ENCODE data around the gene ZNF782. TPM values are rescaled to one million over a fixed set of nuclear protein-coding genes. Genes with fewer than 3 reads are reported as not detected.

The ZNF782 gene
- total and polyA plus RNA-seq, 2 of the 8 experiments (the other 6 are each of a cell fraction or from before 2014, with no cell fraction given): 1.4 to 7.4 TPM

DNA sequence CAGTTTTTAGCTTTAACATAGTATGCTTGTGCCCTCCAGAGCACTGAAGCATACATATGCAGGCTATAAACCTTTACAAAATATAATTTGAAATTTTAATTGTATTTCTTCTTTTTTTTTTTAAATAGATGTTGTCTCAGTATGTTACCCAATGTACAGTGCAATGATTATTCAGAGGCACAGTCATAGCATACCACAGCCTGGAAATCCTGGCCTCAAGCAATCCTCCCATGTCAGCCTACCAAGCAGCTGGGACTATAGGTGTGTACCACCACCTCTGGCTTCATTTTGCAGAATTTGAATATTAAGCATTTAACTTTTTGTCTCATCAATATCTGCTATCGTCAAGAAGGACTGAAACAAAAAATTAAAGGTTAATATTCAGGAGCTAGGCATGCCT lies 16.9 kb upstream of the ZNF782 start:
- no peak for FAIRE-seq
- no peak overlapping the region for H4K8ac ChIP-seq (ENCODE audit: extremely low read depth, insufficient read depth, low read length)
- no peaks in the 10 kb centered on the region for H3K36me3 ChIP-seq (ENCODE audit: control insufficient read depth in 2 of 4, insufficient read depth in 4 of 4, low read length in 3 of 4)
- no peak overlapping the region for H4K5ac ChIP-seq (ENCODE audit: insufficient read length, low read depth, low read length)
- H3K9ac ChIP-seq (replicated peaks in 1 of 4; ENCODE audit: extremely low read depth in 1 of 4, low read depth in 3 of 4, low read length in 3 of 4): no peak overlapping the region
- H3K4me3 ChIP-seq (ENCODE audit: extremely low read depth in 1 of 4, insufficient read depth in 2 of 4, low read depth in 3 of 4, low read length in 4 of 4): no peak overlapping the region
- H2BK120ac ChIP-seq (replicated peaks; ENCODE audit: low read depth, low read length): no peak overlapping the region
- H3K27me3 ChIP-seq (replicated peaks in 1 of 4; ENCODE audit: control insufficient read depth in 3 of 4, extremely low read depth in 1 of 4, insufficient read depth in 3 of 4, low read length in 3 of 4): 0 out of 7 replicates have a peak, but pooled peaks cover 0 to 8% (median 2%) of the 10 kb centered on the region in 4 experiments
- no peaks in the 10 kb centered on the region for H4K20me1 ChIP-seq (replicated peaks in 1 of 2; ENCODE audit: control insufficient read depth in 1 of 2, insufficient read depth in 2 of 2, low read length in 2 of 2)
- WGBS, 2 experiments (ENCODE audit: extremely low coverage in 1 of 2, insufficient coverage in 1 of 2, insufficient read length in 1 of 2, insufficient replicate concordance in 2 of 2, low coverage in 1 of 2, low lambda C conversion rate in 2 of 2, missing lambda C conversion rate in 1 of 2): 84% methylated on average over 1 of the region's 1 CpG; no CpG with 5 or more reads in 1 of the 2 experiments
- H3K56ac ChIP-seq (replicated peaks; ENCODE audit: insufficient read length, low read depth, low read length): no peak overlapping the region
- no peak overlapping the region for H3K18ac ChIP-seq (ENCODE audit: extremely low read depth, low read length)
- peaks cover 0 to 6% (median under 1%) of the 10 kb centered on the region in 4 experiments; a peak in 2 of 7 replicates for H3K4me1 ChIP-seq (replicated peaks in 1 of 4; ENCODE audit: control insufficient read depth in 3 of 4, insufficient read depth in 4 of 4, low read length in 3 of 4)
- H2AK5ac ChIP-seq (ENCODE audit: low read depth, low read length): no peak overlapping the region
- H2BK15ac ChIP-seq (ENCODE audit: low read length): no peak overlapping the region
- CTCF ChIA-PET (ENCODE audit: partially characterized antibody): interaction anchor here (1.2 to 6.0 kb wide), 2 partner anchors 11 to 12 kb away, joined by 3 to 93 read pairs; no protein-coding TSS in a partner anchor
- H3K14ac ChIP-seq (ENCODE audit: insufficient read length): no peak overlapping the region
- no peak overlapping the region for H2BK12ac ChIP-seq (ENCODE audit: low read depth, low read length)
- no peak overlapping the region for H2AFZ ChIP-seq (ENCODE audit: low read length)
- DNase-seq (ENCODE audit: low read depth in 1 of 2, low spot score in 2 of 2): no peak
- no peak overlapping the region for H4K91ac ChIP-seq (replicated peaks; ENCODE audit: insufficient read length, low read length)
- no peaks in the 10 kb centered on the region for H3K79me1 ChIP-seq (ENCODE audit: low read depth, low read length)
- no peak overlapping the region for H2BK20ac ChIP-seq (ENCODE audit: low read length)
- POLR2A ChIA-PET (ENCODE audit: partially characterized antibody): interaction anchor here (0.7 kb wide), 1 partner anchor 13 kb away, joined by 3 read pairs; no protein-coding TSS in a partner anchor
- H3K4ac ChIP-seq (replicated peaks; ENCODE audit: insufficient read length, low read depth, low read length): no peak overlapping the region
- H2BK5ac ChIP-seq (ENCODE audit: low read depth, low read length): no peak overlapping the region
- no peaks in the 10 kb centered on the region for H3K9me3 ChIP-seq (ENCODE audit: insufficient read depth in 2 of 2, low read depth in 1 of 2, low read length in 1 of 2)
- H3K4me2 ChIP-seq (ENCODE audit: insufficient read depth in 1 of 2, low read depth in 2 of 2, low read length in 2 of 2): no peak overlapping the region
- peaks cover 2% of the 10 kb centered on the region; the same call in 1 of the 2 replicates for H3K23me2 ChIP-seq (ENCODE audit: low read depth, low read length)
- no peaks in the 10 kb centered on the region for H3K79me2 ChIP-seq (ENCODE audit: control insufficient read depth in 1 of 2, insufficient read depth in 2 of 2, low read length in 2 of 2)
- TF ChIP-seq FOSL1 (IDR thresholded peaks at IDR 0.05; ENCODE audit: insufficient read depth, low read depth, low read length): no peak
- TF ChIP-seq CBX5 (IDR thresholded peaks at IDR 0.05; ENCODE audit: low read depth, low read length): no peak
- no peak for TF ChIP-seq TCF12 (IDR thresholded peaks at IDR 0.05; ENCODE audit: low read depth, low read length)
- no peak for TF ChIP-seq CHD1 (IDR thresholded peaks at IDR 0.05; ENCODE audit: low read depth, low read length)
- no peak for TF ChIP-seq SRF (IDR thresholded peaks at IDR 0.05; ENCODE audit: low read depth, low read length)
- H3K23ac ChIP-seq (ENCODE audit: insufficient read length): no peak overlapping the region
- H3K27ac ChIP-seq (ENCODE audit: low read depth, low read length): no peak overlapping the region
